Neural progenitor cell (in vitro differentiated cells): ENCODE data around the gene CDRT4. TPM values are rescaled to one million over a fixed set of nuclear protein-coding genes. Genes with fewer than 3 reads are reported as not detected.
A peak's percentile ranks its signal among the peaks of the same experiment; 100 is the strongest.

Source experiments
- DNase-seq: peaks from one replicate; pipeline ENCODE4 v3.0.0-alpha.2; 2016; ENCODE audit warnings: low spot score
- H2AFZ ChIP-seq: fragments of 200-600 bp; sonication (generic); replicated peaks from 2 replicates; pipeline ENCODE4 v1.6.1; 2016; ENCODE audit warnings: antibody characterized with exemption
- H3F3A ChIP-seq: fragments of 200-600 bp; sonication (generic); 2 replicates; pipeline ENCODE4 v1.6.1; 2016; ENCODE audit warnings: antibody characterized with exemption, low read depth
- H3K27ac ChIP-seq: fragments of 200-600 bp; sonication (generic); 2 replicates; pipeline ENCODE4 v1.5.1; 2016; ENCODE audit warnings: mild to moderate bottlenecking
- H3K27me3 ChIP-seq: fragments of 200-600 bp; sonication (generic); 2 replicates; pipeline ENCODE4 v1.6.1; 2016; ENCODE audit warnings: mild to moderate bottlenecking, moderate library complexity
- H3K36me3 ChIP-seq: fragments of 200-600 bp; sonication (generic); 2 replicates; pipeline ENCODE4 v1.5.1; 2016
- H3K4me1 ChIP-seq: fragments of 200-600 bp; sonication (generic); 2 replicates; pipeline ENCODE4 v1.6.1; 2016; ENCODE audit warnings: mixed run types
- H3K4me2 ChIP-seq: fragments of 200-600 bp; sonication (generic); 2 replicates; pipeline ENCODE4 v1.6.1; 2016
- H3K4me3 ChIP-seq: fragments of 200-600 bp; sonication (generic); 2 replicates; pipeline ENCODE4 v1.5.1; 2016
- H3K79me2 ChIP-seq: fragments of 200-600 bp; sonication (generic); 2 replicates; pipeline ENCODE4 v1.6.1; 2016; ENCODE audit warnings: low read depth
- H3K9ac ChIP-seq: fragments of 200-600 bp; sonication (generic); 2 replicates; pipeline ENCODE4 v1.6.1; 2016
- H3K9me3 ChIP-seq: fragments of 200-600 bp; sonication (generic); 2 replicates; pipeline ENCODE4 v1.5.1; 2016; ENCODE audit warnings: low read depth
- H4K20me1 ChIP-seq: fragments of 200-600 bp; sonication (generic); 2 replicates; pipeline ENCODE4 v1.6.1; 2016; ENCODE audit warnings: low read depth
- H3K27ac Mint-ChIP-seq: 3 replicates; pipeline ENCODE4 v1.8.0; 2021; ENCODE audit warnings: mixed read lengths
- H3K27me3 Mint-ChIP-seq: 2 replicates; pipeline ENCODE4 v1.8.0; 2022; ENCODE audit warnings: low read depth, mild to moderate bottlenecking, inconsistent platforms, moderate library complexity, mixed read lengths; ENCODE audit not compliant: insufficient read depth
- H3K36me3 Mint-ChIP-seq: 3 replicates; pipeline ENCODE4 v1.8.0; 2021; ENCODE audit warnings: mixed read lengths
- H3K4me1 Mint-ChIP-seq: 3 replicates; pipeline ENCODE4 v1.8.0; 2021; ENCODE audit warnings: mixed read lengths
- H3K4me3 Mint-ChIP-seq: 3 replicates; pipeline ENCODE4 v1.8.0; 2021; ENCODE audit warnings: mild to moderate bottlenecking, moderate library complexity, mixed read lengths
- H3K9me3 Mint-ChIP-seq: 3 replicates; pipeline ENCODE4 v1.8.0; 2020; ENCODE audit warnings: mixed read lengths
- CTCF ChIP-seq: fragments of 200-600 bp; sonication (generic); IDR thresholded peaks from 2 replicates; pipeline ENCODE4 v1.5.1; 2017; ENCODE audit warnings: antibody characterized with exemption, mild to moderate bottlenecking
- EZH2 ChIP-seq: fragments of 200-600 bp; sonication (generic); IDR thresholded peaks from 2 replicates; pipeline ENCODE4 v1.6.1; 2017; ENCODE audit warnings: antibody characterized with exemption, mild to moderate bottlenecking, moderate library complexity
- EZH2phosphoT487 ChIP-seq: fragments of 200-600 bp; sonication (generic); IDR thresholded peaks from 2 replicates; pipeline ENCODE4 v1.6.1; 2017; ENCODE audit warnings: antibody characterized with exemption
- total RNA-seq: library from RNA; depleted of rRNA; stranded (reverse); fragments of >200 nt; gene quantifications from 2 replicates; pipeline ENCODE4 v1.2.3, GENCODE V29; 2015; ENCODE audit warnings: low replicate concordance

The CDRT4 gene
- total RNA-seq, 1 donor from 2014 or later: 18.2 TPM

DNA sequence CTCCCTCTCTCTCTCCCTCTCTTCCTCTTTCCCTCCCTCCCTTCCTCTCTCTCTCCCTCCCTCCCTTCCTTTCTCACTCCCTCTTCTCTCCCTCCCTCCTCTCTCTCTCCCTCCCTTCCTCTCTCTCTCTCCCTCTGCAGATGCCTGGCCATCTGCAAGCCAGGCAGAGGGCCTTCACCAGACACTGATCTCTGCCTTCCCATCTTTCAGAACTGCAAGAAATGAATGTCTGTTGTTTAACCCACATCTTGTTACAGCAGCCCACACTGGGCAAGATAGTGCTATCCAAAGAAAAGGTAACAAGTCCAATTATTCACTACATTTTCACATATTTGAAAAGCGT is 26.2 kb upstream of the CDRT4 start:
- DNase-seq: no peak
- H3K4me1 Mint-ChIP-seq: peaks cover 34% of the 10 kb centered on the region
- TF ChIP-seq EZH2phosphoT487 (no peak), CTCF (no peak), EZH2 (no peak)
- no peak overlapping the region for H3K4me3 Mint-ChIP-seq
- H3K4me3 ChIP-seq: no peak overlapping the region
- no peak overlapping the region for H3K9ac ChIP-seq
- H3K36me3 ChIP-seq: no peaks in the 10 kb centered on the region
- no peaks in the 10 kb centered on the region for H3K27me3 ChIP-seq
- no peak overlapping the region for H2AFZ ChIP-seq
- H3K9me3 Mint-ChIP-seq: peaks cover 3% of the 10 kb centered on the region
- H3K4me2 ChIP-seq: no peak overlapping the region
- H3F3A ChIP-seq: peaks cover 30% of the 10 kb centered on the region
- H3K27ac ChIP-seq: no peak overlapping the region
- H3K79me2 ChIP-seq: no peaks in the 10 kb centered on the region
- H4K20me1 ChIP-seq: no peaks in the 10 kb centered on the region
- H3K27ac Mint-ChIP-seq: peak overlapping the region; percentile 95
- peaks cover 36% of the 10 kb centered on the region for H3K36me3 Mint-ChIP-seq
- peaks cover under 1% of the 10 kb centered on the region for H3K27me3 Mint-ChIP-seq
- H3K4me1 ChIP-seq: peaks cover 13% of the 10 kb centered on the region
- no peaks in the 10 kb centered on the region for H3K9me3 ChIP-seq

DNA sequence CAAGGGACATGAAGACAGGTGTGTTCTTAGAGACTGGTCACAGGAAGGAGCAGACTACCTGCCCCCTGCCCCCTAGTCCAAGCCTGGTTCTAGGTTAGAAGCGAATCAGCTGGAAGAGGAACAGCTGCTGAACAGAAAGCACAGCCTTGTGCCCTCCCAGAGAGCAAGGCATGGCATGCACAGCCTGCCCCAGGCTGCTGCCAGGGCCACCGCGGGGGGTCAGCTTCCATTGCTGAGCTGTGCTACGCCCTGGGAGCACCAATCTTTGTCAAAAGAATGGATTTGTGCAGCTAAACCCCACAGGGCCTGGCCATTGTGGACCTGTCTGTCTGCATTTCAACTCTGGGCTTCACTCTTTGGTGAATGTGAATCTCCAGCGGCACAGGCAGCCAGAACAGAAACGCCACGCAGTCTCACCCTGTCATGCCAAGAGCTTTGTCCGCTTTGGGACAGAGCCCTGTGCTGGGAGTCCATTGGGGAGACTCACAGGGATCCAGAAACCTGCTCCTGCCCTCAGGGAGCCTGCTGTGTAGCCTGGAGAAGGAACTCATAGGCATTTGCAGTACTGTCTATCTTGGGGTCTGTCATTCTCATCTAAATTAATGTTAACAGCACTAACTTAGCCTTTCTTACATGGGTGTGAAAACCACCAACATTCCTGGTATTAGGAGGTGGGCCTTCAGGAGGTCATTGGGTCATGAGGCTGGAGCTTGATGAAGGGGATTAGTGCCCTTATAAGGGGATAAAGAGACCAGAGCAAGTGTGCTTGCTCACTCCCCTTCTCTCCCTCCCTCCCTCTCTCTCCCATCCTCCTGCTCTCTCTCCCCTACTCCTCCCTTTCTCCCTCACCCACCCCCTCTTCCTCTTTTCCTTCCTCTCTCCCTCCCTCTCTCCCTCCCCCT is 25.6 kb upstream of the CDRT4 start:
- peak; percentile 47 for DNase-seq
- Mint-ChIP-seq H3K4me3 (no peak overlapping the region), H3K4me1 (peaks cover 34% of the 10 kb centered on the region), H3K27ac (no peak overlapping the region), H3K27me3 (peaks cover 4% of the 10 kb centered on the region), H3K36me3 (peaks cover 41% of the 10 kb centered on the region), H3K9me3 (peaks cover 3% of the 10 kb centered on the region)
- Histone ChIP-seq H3K79me2 (no peaks in the 10 kb centered on the region), H2AFZ (no peak overlapping the region), H3K36me3 (no peaks in the 10 kb centered on the region), H3K27ac (peak overlapping the region; percentile 81), H3K4me2 (peak overlapping the region; percentile 35), H3K9me3 (no peaks in the 10 kb centered on the region), H3K4me3 (no peak overlapping the region), H3K9ac (no peak overlapping the region), H3F3A (peaks cover 30% of the 10 kb centered on the region), H4K20me1 (no peaks in the 10 kb centered on the region), H3K27me3 (no peaks in the 10 kb centered on the region), H3K4me1 (peaks cover 13% of the 10 kb centered on the region)
- TF ChIP-seq CTCF: no peak
- TF ChIP-seq EZH2: no peak
- TF ChIP-seq EZH2phosphoT487: no peak

DNA sequence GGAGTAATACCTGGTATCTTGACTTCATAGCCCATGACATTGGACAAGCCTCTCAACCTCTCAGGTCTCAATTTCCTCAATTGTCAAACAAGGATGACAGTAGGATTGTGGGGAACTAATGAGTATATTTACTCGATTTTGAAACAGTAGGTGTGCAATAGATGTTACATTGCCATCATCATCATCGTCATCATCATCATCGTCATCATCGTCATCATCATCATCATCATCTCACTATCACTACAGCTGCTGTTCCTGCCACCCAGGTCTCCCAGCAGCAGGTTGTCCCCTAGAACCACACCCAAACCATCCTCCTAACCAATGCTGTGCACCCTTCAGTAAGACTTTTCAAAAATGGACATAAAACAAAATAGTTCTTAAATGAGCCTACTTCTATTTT is 24.8 kb upstream of the CDRT4 start:
- no peak for DNase-seq
- Mint-ChIP-seq H3K27me3 (peaks cover 4% of the 10 kb centered on the region), H3K27ac (no peak overlapping the region), H3K4me1 (peaks cover 34% of the 10 kb centered on the region), H3K4me3 (no peak overlapping the region), H3K9me3 (peaks cover 3% of the 10 kb centered on the region), H3K36me3 (peaks cover 44% of the 10 kb centered on the region)
- Histone ChIP-seq H3K4me1 (peaks cover 13% of the 10 kb centered on the region), H3K27ac (no peak overlapping the region), H3K9me3 (no peaks in the 10 kb centered on the region), H3K4me2 (no peak overlapping the region), H3K36me3 (no peaks in the 10 kb centered on the region), H3F3A (peaks cover 30% of the 10 kb centered on the region), H3K27me3 (no peaks in the 10 kb centered on the region), H3K4me3 (no peak overlapping the region), H4K20me1 (no peaks in the 10 kb centered on the region), H2AFZ (no peak overlapping the region), H3K79me2 (no peaks in the 10 kb centered on the region), H3K9ac (no peak overlapping the region)
- no peak for TF ChIP-seq EZH2phosphoT487
- no peak for TF ChIP-seq CTCF
- no peak for TF ChIP-seq EZH2
